ENCODE measurements around the gene FES.

DNA sequence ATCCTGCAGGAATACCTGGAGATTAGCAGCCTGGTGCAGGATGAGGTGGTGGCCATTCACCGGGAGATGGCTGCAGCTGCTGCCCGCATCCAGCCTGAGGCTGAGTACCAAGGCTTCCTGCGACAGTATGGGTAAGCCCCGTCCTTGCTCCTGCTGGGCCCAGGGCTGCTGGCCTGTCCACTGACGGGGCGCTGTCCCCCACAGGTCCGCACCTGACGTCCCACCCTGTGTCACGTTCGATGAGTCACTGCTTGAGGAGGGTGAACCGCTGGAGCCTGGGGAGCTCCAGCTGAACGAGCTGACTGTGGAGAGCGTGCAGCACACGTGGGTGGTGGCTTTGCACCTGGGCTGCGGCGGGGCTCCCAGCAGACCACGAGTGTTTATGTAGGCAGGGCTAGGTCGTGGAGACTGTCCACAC is 5.0 kb downstream of the FES start:
- TF ChIP-seq GATA2 (IDR thresholded peaks at IDR 0.05; ENCODE audit: low read depth, low read length) (no peak), GATA3 (IDR thresholded peaks at IDR 0.05; ENCODE audit: low read depth, low read length) (no peak)
